GM18505 (cell line): ENCODE measurements around the gene ANTXR1.

Source experiments
- ATAC-seq: cut with Tn5 transposase; IDR thresholded peaks from one replicate; pipeline ENCODE4 v1.9.1; 2021; ENCODE audit not compliant: unreplicated experiment
- POLR2A ChIP-seq: IDR thresholded peaks from 4 replicates; pipeline ENCODE4 v1.6.1; 2011; ENCODE audit warnings: borderline replicate concordance; ENCODE audit not compliant: insufficient read depth, insufficient read length; ENCODE audit errors: extremely low read depth

Gene ANTXR1

GRCh38 chr2:69205491-69205890 lies 192.5 kb downstream of the ANTXR1 start:
- no peak for ATAC-seq
- TF ChIP-seq POLR2A: no peak

GRCh38 chr2:69208023-69208595 lies 195.1 kb downstream of the ANTXR1 start:
- no peak for ATAC-seq

GRCh38 chr2:69209482-69209881 lies 196.5 kb downstream of the ANTXR1 start:
- no peak for TF ChIP-seq POLR2A
- ATAC-seq: no peak

More at GRCh38 chr2:69208023-69208595, 195.1 kb downstream of the ANTXR1 start:
- TF ChIP-seq POLR2A: no peak

GRCh38 chr2:69210385-69210784 lies 197.4 kb downstream of the ANTXR1 start:
- no peak for ATAC-seq
- no peak for TF ChIP-seq POLR2A

GRCh38 chr2:69211048-69211447 lies 198.1 kb downstream of the ANTXR1 start:
- no peak for TF ChIP-seq POLR2A
- no peak for ATAC-seq

GRCh38 chr2:69211686-69212085 lies 198.7 kb downstream of the ANTXR1 start:
- no peak for ATAC-seq
- TF ChIP-seq POLR2A: no peak

- ATAC-seq: no peak
- TF ChIP-seq POLR2A: no peak
These were observed 199.5 kb downstream of the ANTXR1 start for GRCh38 chr2:69212238-69213028.

GRCh38 chr2:69213201-69213600 lies 200.2 kb downstream of the ANTXR1 start:
- no peak for TF ChIP-seq POLR2A
- ATAC-seq: no peak

GRCh38 chr2:69213782-69214181 lies 200.8 kb downstream of the ANTXR1 start:
- TF ChIP-seq POLR2A: no peak
- no peak for ATAC-seq

- TF ChIP-seq POLR2A: no peak
These were observed 201.9 kb downstream of the ANTXR1 start for GRCh38 chr2:69214898-69215297.

GRCh38 chr2:69216535-69217332 lies 203.8 kb downstream of the ANTXR1 start:
- ATAC-seq: no peak
- no peak for TF ChIP-seq POLR2A

More at GRCh38 chr2:69214898-69215297, 201.9 kb downstream of the ANTXR1 start:
- no peak for ATAC-seq

- TF ChIP-seq POLR2A: no peak
- ATAC-seq: no peak
These were observed 204.5 kb downstream of the ANTXR1 start for GRCh38 chr2:69217333-69218080.

GRCh38 chr2:69221512-69221911 lies 208.5 kb downstream of the ANTXR1 start:
- TF ChIP-seq POLR2A: no peak
- no peak for ATAC-seq

- ATAC-seq: no peak
- TF ChIP-seq POLR2A: no peak
These were observed 209.2 kb downstream of the ANTXR1 start for GRCh38 chr2:69221960-69222751.
